IMR-90 (cell line): ENCODE results near the gene PEAK3. TPM values are rescaled to one million over a fixed set of nuclear protein-coding genes. Genes with fewer than 3 reads are reported as not detected.

ENCODE experiments used
- ATAC-seq: fragments of 200-7000 bp; cut with Tn5 transposase; 2 replicates; pipeline ENCODE4 v1.9.1; 2020; ENCODE audit warnings: low read depth, mild to moderate bottlenecking, moderate library complexity
- BruUV-seq: library from RNA; stranded (reverse); fragments of 400-500 nt; replicated peaks from 2 replicates; lab custom pipeline; 2021; lab: Mats Ljungman, UMichigan
- CTCF ChIA-PET: fragments of 300-600 bp; formaldehyde crosslinking; extraction: SDS; loops from one replicate; lab custom pipeline; 2021; ENCODE audit warnings: antibody characterized with exemption; lab: Yijun Ruan, JAX
- POLR2A ChIA-PET: fragments of 300-600 bp; sonication (Branson Sonifier 250); formaldehyde crosslinking; loops from one replicate; lab custom pipeline; 2022; ENCODE audit warnings: antibody characterized with exemption; ENCODE audit not compliant: unreplicated experiment; lab: Charles Lee
- DNase-seq: peaks from one replicate; pipeline ENCODE4 v3.0.0; 2013
- H2AFZ ChIP-seq: replicated peaks from 2 replicates; pipeline ENCODE3; 2013; ENCODE audit warnings: low read length, mild to moderate bottlenecking; ENCODE audit not compliant: poor library complexity
- H2AK5ac ChIP-seq: 2 replicates; pipeline ENCODE4 v1.6.1; 2013; ENCODE audit warnings: low read depth, low read length, inconsistent platforms
- H2AK9ac ChIP-seq: replicated peaks from 2 replicates; pipeline ENCODE3; 2013; ENCODE audit warnings: mild to moderate bottlenecking, low read depth, low read length, moderate library complexity; ENCODE audit not compliant: poor library complexity
- H2BK120ac ChIP-seq: 2 replicates; pipeline ENCODE4 v1.6.1; 2013; ENCODE audit warnings: low read depth, low read length, inconsistent platforms
- H2BK15ac ChIP-seq: 3 replicates; pipeline ENCODE4 v1.6.1; 2013; ENCODE audit warnings: low read depth, low read length, inconsistent platforms
- H2BK20ac ChIP-seq: 2 replicates; pipeline ENCODE4 v1.6.1; 2013; ENCODE audit warnings: low read depth, mild to moderate bottlenecking, inconsistent platforms, low read length, moderate library complexity
- H2BK5ac ChIP-seq: 2 replicates; pipeline ENCODE4 v1.6.1; 2013; ENCODE audit warnings: mild to moderate bottlenecking, low read depth, low read length, inconsistent platforms; ENCODE audit not compliant: poor library complexity, severe bottlenecking
- H3K14ac ChIP-seq: replicated peaks from 2 replicates; pipeline ENCODE4 v1.6.1; 2013; ENCODE audit warnings: low read depth, low read length, inconsistent platforms
- H3K18ac ChIP-seq: 2 replicates; pipeline ENCODE4 v1.6.1; 2013; ENCODE audit warnings: low read depth, low read length, control low read depth
- H3K23ac ChIP-seq: 2 replicates; pipeline ENCODE4 v1.6.1; 2013; ENCODE audit warnings: low read depth, low read length, inconsistent platforms
- H3K27ac ChIP-seq: 2 replicates; pipeline ENCODE4 v1.5.1; 2013; ENCODE audit warnings: mild to moderate bottlenecking, control low read depth, low read length; ENCODE audit not compliant: insufficient read depth
- H3K27me3 ChIP-seq: 2 replicates; pipeline ENCODE4 v1.6.1; 2013; ENCODE audit warnings: low read length; ENCODE audit not compliant: control insufficient read depth, insufficient read depth
- H3K36me3 ChIP-seq: 2 replicates; pipeline ENCODE4 v1.6.1; 2013; ENCODE audit warnings: low read length, mixed read lengths; ENCODE audit not compliant: control insufficient read depth, insufficient read depth
- H3K4ac ChIP-seq: 2 replicates; pipeline ENCODE4 v1.6.1; 2013; ENCODE audit warnings: low read depth, low read length, inconsistent platforms
- H3K4me1 ChIP-seq: 2 replicates; pipeline ENCODE4 v1.6.1; 2013; ENCODE audit warnings: low read length, mixed read lengths; ENCODE audit not compliant: control insufficient read depth, insufficient read depth
- H3K4me2 ChIP-seq: 2 replicates; pipeline ENCODE4 v1.6.1; 2013; ENCODE audit warnings: low read depth, mild to moderate bottlenecking, control low read depth, low read length, moderate library complexity
- H3K4me3 ChIP-seq: 2 replicates; pipeline ENCODE4 v1.5.1; 2013; ENCODE audit warnings: low read depth, mild to moderate bottlenecking, control low read depth, low read length, moderate library complexity; ENCODE audit not compliant: insufficient read depth
- H3K56ac ChIP-seq: 2 replicates; pipeline ENCODE4 v1.6.1; 2013; ENCODE audit warnings: low read length, inconsistent platforms; ENCODE audit not compliant: insufficient read depth; ENCODE audit errors: extremely low read depth
- H3K79me1 ChIP-seq, 2 experiments: 2 replicates each; pipeline ENCODE4 v1.6.1; 2013; ENCODE audit warnings: low read length in 2 of 2, inconsistent platforms in 1 of 2, low read depth in 1 of 2
- H3K9ac ChIP-seq: 2 replicates; pipeline ENCODE4 v1.6.1; 2013; ENCODE audit warnings: low read depth, low read length, control low read depth
- H3K9me1 ChIP-seq: 2 replicates; pipeline ENCODE4 v1.6.1; 2013; ENCODE audit warnings: low read length, inconsistent platforms; ENCODE audit not compliant: insufficient read depth
- H3K9me3 ChIP-seq: 2 replicates; pipeline ENCODE4 v1.6.1; 2013; ENCODE audit warnings: low read length; ENCODE audit not compliant: control insufficient read depth, insufficient read depth
- H4K20me1 ChIP-seq: 2 replicates; pipeline ENCODE4 v1.6.1; 2013; ENCODE audit warnings: low read length, inconsistent platforms; ENCODE audit not compliant: insufficient read depth
- H4K5ac ChIP-seq: 2 replicates; pipeline ENCODE4 v1.6.1; 2013; ENCODE audit warnings: mild to moderate bottlenecking, low read depth, low read length, control low read depth
- H4K8ac ChIP-seq, 2 experiments: 2 replicates each; pipeline ENCODE4 v1.6.1; 2013; ENCODE audit warnings: low read depth in 2 of 2, low read length in 2 of 2, control low read depth in 1 of 2, inconsistent platforms in 1 of 2
- H4K91ac ChIP-seq: 2 replicates; pipeline ENCODE4 v1.6.1; 2013; ENCODE audit warnings: low read depth, low read length, inconsistent platforms; ENCODE audit not compliant: insufficient read depth
- BHLHE40 ChIP-seq: fragments of 150-350 bp; IDR thresholded peaks from 2 replicates; pipeline ENCODE4 v1.6.1; 2016; ENCODE audit warnings: mild to moderate bottlenecking, low read depth, low read length
- CHD1 ChIP-seq: IDR thresholded peaks from 2 replicates; pipeline ENCODE4 v1.6.1; 2012; ENCODE audit warnings: low read depth, low read length, improper control_type of control experiment
- ELK1 ChIP-seq: fragments of 150-350 bp; IDR thresholded peaks from 2 replicates; pipeline ENCODE4 v1.6.1; 2016; ENCODE audit warnings: low read depth, mild to moderate bottlenecking, low read length, moderate library complexity, borderline replicate concordance
- MAFK ChIP-seq: IDR thresholded peaks from 2 replicates; pipeline ENCODE4 v1.6.1; 2012; ENCODE audit warnings: low read depth, low read length, improper control_type of control experiment
- MAZ ChIP-seq: IDR thresholded peaks from 2 replicates; pipeline ENCODE4 v1.6.1; 2012; ENCODE audit warnings: low read depth, mild to moderate bottlenecking, low read length, improper control_type of control experiment, moderate library complexity, borderline replicate concordance
- RAD21 ChIP-seq: IDR thresholded peaks from 2 replicates; pipeline ENCODE4 v1.6.1; 2012; ENCODE audit warnings: low read length, improper control_type of control experiment
- RCOR1 ChIP-seq: IDR thresholded peaks from 2 replicates; pipeline ENCODE4 v1.6.1; 2012; ENCODE audit warnings: mild to moderate bottlenecking, low read length, improper control_type of control experiment; ENCODE audit not compliant: insufficient replicate concordance
- SMC3 ChIP-seq: fragments of 150-350 bp; IDR thresholded peaks from 2 replicates; pipeline ENCODE4 v1.6.1; 2016; ENCODE audit warnings: low read depth, mild to moderate bottlenecking, antibody characterized with exemption, low read length, moderate library complexity
- USF2 ChIP-seq: fragments of 150-350 bp; IDR thresholded peaks from 2 replicates; pipeline ENCODE4 v1.6.1; 2017; ENCODE audit warnings: mild to moderate bottlenecking, antibody characterized with exemption, low read length, low read depth
- WGBS, 2 experiments: methylation state at CpG; one replicate each; pipeline versions ENCODE4 v1.1.5 to v1.1.7; 2013; ENCODE audit warnings: missing lambda C conversion rate in 2 of 2; ENCODE audit not compliant: insufficient read length in 1 of 2; ENCODE audit errors: extremely low coverage in 2 of 2; 5-methylcytosine and 5-hydroxymethylcytosine counted together
- dilution Hi-C: fragments of 300-500 bp; cut with HindIII; formaldehyde crosslinking; loops from one replicate; pipeline ENCODE4 v1.14.3; 2018; ENCODE audit warnings: low sequenced_read_pairs; ENCODE audit not compliant: unreplicated experiment
- in situ Hi-C: fragments of 300-500 bp; cut with MboI; formaldehyde crosslinking; loops from 3 replicates; pipeline ENCODE4 v1.14.3; 2019; ENCODE audit warnings: low sequenced_read_pairs, inconsistent platforms, mixed read lengths
- intact Hi-C: fragments of 100-400 bp; cut with micrococcal nuclease; formaldehyde crosslinking; loops from 2 replicates; pipeline ENCODE4 v1.10.0; 2022
- polyA plus RNA-seq, 3 experiments: library from polyadenylated mRNA; depleted of rRNA; stranded (reverse); fragments of >200 nt; gene quantifications; 2 replicates each; pipeline ENCODE4 v1.2.3, GENCODE V29; 2012; ENCODE audit warnings: low replicate concordance in 1 of 3
- total RNA-seq: library from RNA; depleted of rRNA; stranded (reverse); fragments of >200 nt; gene quantifications from 2 replicates; pipeline ENCODE4 v1.2.3, GENCODE V29; 2012

Gene PEAK3
- total and polyA plus RNA-seq, 2 of the 4 experiments (the other 2 are of a cell fraction): under 0.01 to 0.09 TPM

DNA sequence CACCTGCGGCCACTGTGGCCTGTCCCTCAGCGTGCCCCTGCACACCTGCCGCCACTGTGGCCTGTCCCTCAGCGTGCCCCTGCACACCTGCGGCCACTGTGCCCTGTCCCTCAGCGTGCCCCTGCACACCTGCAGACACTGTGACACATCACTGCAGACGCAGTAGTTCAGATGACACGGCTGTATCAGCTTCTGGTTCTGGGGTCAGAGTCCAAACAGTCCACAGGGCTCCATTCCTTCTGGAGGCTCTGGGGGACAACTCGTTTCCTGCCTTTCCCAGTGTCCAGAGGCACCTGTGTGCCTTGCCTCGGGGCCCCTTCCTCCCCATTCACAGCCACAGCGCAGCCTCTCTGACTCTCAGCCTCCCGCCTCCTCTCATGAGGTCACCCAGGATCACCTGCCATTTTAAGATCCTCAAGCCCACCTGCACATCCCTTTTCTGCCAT is 39.9 kb downstream of the PEAK3 start:
- Histone ChIP-seq H3K4ac (no peak overlapping the region), H2BK15ac (no peak overlapping the region), H3K9me1 (peaks cover 13% of the 10 kb centered on the region), H3K79me1 (peaks cover 4 to 67% of the 10 kb centered on the region in 2 experiments; a peak in 2 of 4 replicates), H2AK9ac (no peak overlapping the region), H3K9ac (no peak overlapping the region), H3K14ac (no peak overlapping the region), H4K5ac (no peak overlapping the region), H2BK120ac (no peak overlapping the region), H4K91ac (no peak overlapping the region), H3K9me3 (no peaks in the 10 kb centered on the region), H2BK20ac (no peak overlapping the region), H2BK5ac (no peak overlapping the region), H3K4me3 (no peak overlapping the region), H3K27ac (no peak overlapping the region), H3K4me1 (peaks cover 19% of the 10 kb centered on the region), H4K20me1 (peaks cover 90% of the 10 kb centered on the region), H2AFZ (no peak overlapping the region), H2AK5ac (no peak overlapping the region), H3K23ac (no peak overlapping the region), H4K8ac (no peak overlapping the region), H3K4me2 (no peak overlapping the region), H3K18ac (no peak overlapping the region), H3K27me3 (no peaks in the 10 kb centered on the region), H3K56ac (no peak overlapping the region), H3K36me3 (peaks cover 47% of the 10 kb centered on the region)
- in situ Hi-C loops: no loop called here
- POLR2A ChIA-PET: no interaction called here
- CTCF ChIA-PET: no interaction called here
- TF ChIP-seq MAZ (no peak), RCOR1 (no peak), CHD1 (no peak), ELK1 (no peak), BHLHE40 (no peak), MAFK (no peak), USF2 (no peak), SMC3 (no peak), RAD21 (no peak)
- intact Hi-C loops: no loop called here
- BruUV-seq: no TSS peak
- 91% methylated on average over 10 of the region's 12 CpGs; no CpG with 5 or more reads in 1 of the 2 experiments for WGBS, 2 experiments
- DNase-seq (no peak), ATAC-seq (no peak)
- dilution Hi-C loops: no loop called here
